H9 (cell line): ENCODE results near the gene CELF4. TPM values are rescaled to one million over a fixed set of nuclear protein-coding genes. Genes with fewer than 3 reads are reported as not detected.

Experiments
- DNase-seq: peaks from one replicate; pipeline ENCODE4 v3.0.0-alpha.2; 2017
- H2AFZ ChIP-seq: one replicate; pipeline ENCODE4 v1.6.1; 2013; ENCODE audit warnings: mild to moderate bottlenecking, low read length, control low read depth, moderate library complexity
- H2AK5ac ChIP-seq: 2 replicates; pipeline ENCODE4 v1.6.1; 2013; ENCODE audit warnings: low read length, control low read depth, mixed read lengths; ENCODE audit not compliant: insufficient read length
- H2BK120ac ChIP-seq: one replicate; pipeline ENCODE4 v1.6.1; 2013; ENCODE audit warnings: low read depth, mild to moderate bottlenecking, low read length, control low read depth, inconsistent platforms; ENCODE audit not compliant: poor library complexity, severe bottlenecking
- H2BK12ac ChIP-seq: 2 replicates; pipeline ENCODE4 v1.6.1; 2013; ENCODE audit warnings: low read length, control low read depth, mixed read lengths, low read depth; ENCODE audit not compliant: insufficient read length
- H2BK15ac ChIP-seq: 2 replicates; pipeline ENCODE4 v1.6.1; 2013; ENCODE audit warnings: low read depth, low read length, control low read depth
- H2BK20ac ChIP-seq: one replicate; pipeline ENCODE4 v1.6.1; 2013; ENCODE audit warnings: low read depth, mild to moderate bottlenecking, low read length, control low read depth, inconsistent platforms; ENCODE audit not compliant: poor library complexity, severe bottlenecking
- H2BK5ac ChIP-seq: 2 replicates; pipeline ENCODE4 v1.6.1; 2013; ENCODE audit warnings: low read length, control low read depth, mixed read lengths; ENCODE audit not compliant: insufficient read length
- H3K14ac ChIP-seq: 2 replicates; pipeline ENCODE4 v1.6.1; 2013; ENCODE audit warnings: low read length, control low read depth; ENCODE audit not compliant: insufficient read depth
- H3K18ac ChIP-seq: 2 replicates; pipeline ENCODE4 v1.6.1; 2013; ENCODE audit warnings: low read depth, mild to moderate bottlenecking, mixed read lengths, low read length, control low read depth; ENCODE audit not compliant: insufficient read length
- H3K23ac ChIP-seq: 2 replicates; pipeline ENCODE4 v1.6.1; 2013; ENCODE audit warnings: low read length, control low read depth, mixed read lengths, low read depth; ENCODE audit not compliant: insufficient read length
- H3K23me2 ChIP-seq: 2 replicates; pipeline ENCODE4 v1.6.1; 2013; ENCODE audit warnings: low read depth, mild to moderate bottlenecking, mixed read lengths, low read length, control low read depth; ENCODE audit not compliant: insufficient read length, poor library complexity, severe bottlenecking
- H3K27ac ChIP-seq: 2 replicates; pipeline ENCODE4 v1.5.1; 2013; ENCODE audit warnings: low read length, control low read depth, mixed read lengths, low read depth; ENCODE audit not compliant: insufficient read length
- H3K27me3 ChIP-seq: 2 replicates; pipeline ENCODE4 v1.6.1; 2013; ENCODE audit warnings: low read length, control low read depth, inconsistent platforms; ENCODE audit not compliant: insufficient read depth
- H3K4ac ChIP-seq: 2 replicates; pipeline ENCODE4 v1.6.1; 2013; ENCODE audit warnings: low read depth, mild to moderate bottlenecking, control low read depth, inconsistent platforms, low read length, moderate library complexity
- H3K4me1 ChIP-seq: 2 replicates; pipeline ENCODE4 v1.6.1; 2013; ENCODE audit warnings: low read length, control low read depth, inconsistent platforms; ENCODE audit not compliant: insufficient read depth
- H3K4me2 ChIP-seq: 2 replicates; pipeline ENCODE4 v1.6.1; 2013; ENCODE audit warnings: low read length, control low read depth, mixed read lengths; ENCODE audit not compliant: insufficient read length, insufficient read depth
- H3K56ac ChIP-seq: 2 replicates; pipeline ENCODE4 v1.6.1; 2013; ENCODE audit warnings: low read depth, mild to moderate bottlenecking, mixed read lengths, low read length, control low read depth; ENCODE audit not compliant: insufficient read length
- H3K79me1 ChIP-seq: 2 replicates; pipeline ENCODE4 v1.6.1; 2013; ENCODE audit warnings: low read depth, mild to moderate bottlenecking, moderate library complexity, low read length, control low read depth, inconsistent platforms; ENCODE audit not compliant: insufficient read depth, poor library complexity, severe bottlenecking
- H3K79me2 ChIP-seq: 2 replicates; pipeline ENCODE4 v1.6.1; 2013; ENCODE audit warnings: low read length, control low read depth, inconsistent platforms; ENCODE audit not compliant: insufficient read depth
- H3K9ac ChIP-seq: 2 replicates; pipeline ENCODE4 v1.6.1; 2013; ENCODE audit warnings: low read length, control low read depth, mixed read lengths; ENCODE audit not compliant: insufficient read length; ENCODE audit errors: extremely low read depth
- H3K9me3 ChIP-seq: one replicate; pipeline ENCODE4 v1.6.1; 2013; ENCODE audit warnings: low read depth, low read length, inconsistent platforms; ENCODE audit not compliant: control insufficient read depth
- H3T11ph ChIP-seq: one replicate; pipeline ENCODE4 v1.6.1; 2013; ENCODE audit warnings: mild to moderate bottlenecking, low read length, control low read depth, inconsistent platforms
- H4K20me1 ChIP-seq: one replicate; pipeline ENCODE4 v1.6.1; 2013; ENCODE audit not compliant: control insufficient read depth, insufficient read length, insufficient read depth
- H4K5ac ChIP-seq: 2 replicates; pipeline ENCODE4 v1.6.1; 2013; ENCODE audit warnings: low read depth, mild to moderate bottlenecking, mixed read lengths, low read length, control low read depth; ENCODE audit not compliant: insufficient read length
- H4K8ac ChIP-seq: replicated peaks from 2 replicates; pipeline ENCODE4 v1.6.1; 2013; ENCODE audit warnings: low read length, control low read depth, mixed read lengths, low read depth; ENCODE audit not compliant: insufficient read length
- H4K91ac ChIP-seq: 2 replicates; pipeline ENCODE4 v1.6.1; 2013; ENCODE audit warnings: low read depth, mild to moderate bottlenecking, moderate library complexity, mixed read lengths, low read length, control low read depth; ENCODE audit not compliant: insufficient read length
- H3K27ac Mint-ChIP-seq, 3 experiments: 2 replicates in 2 of 3; 3 replicates in 1 of 3; pipeline ENCODE4 v1.8.0; 2020 to 2021; ENCODE audit warnings: mixed read lengths in 3 of 3, mild to moderate bottlenecking in 1 of 3, moderate library complexity in 1 of 3
- H3K27me3 Mint-ChIP-seq: 2 replicates; pipeline ENCODE4 v1.8.0; 2021; ENCODE audit warnings: low read depth, mild to moderate bottlenecking, moderate library complexity, mixed read lengths
- H3K36me3 Mint-ChIP-seq, 3 experiments: 2 replicates in 2 of 3; 3 replicates in 1 of 3; pipeline ENCODE4 v1.8.0; 2020 to 2021; ENCODE audit warnings: low read depth in 3 of 3, mixed read lengths in 3 of 3; ENCODE audit not compliant: insufficient read depth in 1 of 3
- H3K4me1 Mint-ChIP-seq, 2 experiments: 2 replicates each; pipeline ENCODE4 v1.8.0; 2020; ENCODE audit warnings: mixed read lengths in 2 of 2
- H3K4me3 Mint-ChIP-seq, 2 experiments: 2 replicates in 1 of 2; 3 replicates in 1 of 2; pipeline ENCODE4 v1.8.0; 2020 to 2021; ENCODE audit warnings: mild to moderate bottlenecking in 2 of 2, mixed read lengths in 2 of 2, moderate library complexity in 1 of 2
- H3K9me3 Mint-ChIP-seq, 2 experiments: 2 replicates in 1 of 2; 3 replicates in 1 of 2; pipeline ENCODE4 v1.8.0; 2020; ENCODE audit warnings: mild to moderate bottlenecking in 2 of 2, mixed read lengths in 2 of 2, moderate library complexity in 1 of 2
- WGBS: extraction: QIAGEN DNeasy Blood & Tissue Kit; methylation state at CpG from one replicate; pipeline ENCODE4 v1.1.7; 2013; ENCODE audit warnings: missing lambda C conversion rate, low lambda C conversion rate, mixed read lengths; ENCODE audit not compliant: insufficient read length; ENCODE audit errors: extremely low coverage; 5-methylcytosine and 5-hydroxymethylcytosine counted together
- total RNA-seq: library from RNA; stranded (reverse); gene quantifications from 2 replicates; pipeline ENCODE4 v1.2.1, GENCODE V29; 2021
- TF ChIP-seq, protein P1 (sequence below): fragments of 200-600 bp; sonication (generic); conservative IDR thresholded peaks from 3 replicates; pipeline ENCODE4 v1.8.0; 2021; ENCODE audit warnings: antibody characterized with exemption, mild to moderate bottlenecking

CELF4 gene
- total RNA-seq, 1 experiment from 2014 or later = 1.1 TPM

DNA sequence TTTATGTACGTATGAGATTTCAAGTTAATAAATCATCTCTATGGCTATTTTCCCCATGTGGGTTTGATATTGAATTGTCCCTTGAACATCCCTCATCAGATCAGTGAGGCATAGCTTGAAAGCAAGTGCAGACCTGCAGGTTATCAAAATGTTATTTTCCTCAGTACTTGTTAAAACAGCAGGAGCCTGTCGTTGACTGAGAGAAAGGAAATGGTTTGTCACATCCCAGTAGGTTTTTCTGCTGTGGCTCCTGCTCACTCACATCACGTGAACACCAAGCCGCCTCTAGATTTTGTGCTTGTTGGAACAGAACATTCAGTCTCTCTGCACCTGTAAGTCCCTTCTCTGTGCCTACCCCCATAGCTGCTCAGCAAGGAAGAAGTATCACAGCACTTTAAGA is 340.3 kb downstream of the CELF4 start:
- H3K9ac ChIP-seq = no peak overlapping the region
- no peak overlapping the region for H2BK120ac ChIP-seq
- DNase-seq = no peak
- WGBS = no CpG with 5 or more reads among the region's 4 CpGs
- H2BK5ac ChIP-seq = no peak overlapping the region
- H4K91ac ChIP-seq = no peak overlapping the region
- H3K79me1 ChIP-seq = no peaks in the 10 kb centered on the region
- no peak overlapping the region for H3K27ac ChIP-seq
- Mint-ChIP-seq H3K27me3 (peaks cover 40% of the 10 kb centered on the region), H3K4me1 (no peaks in the 10 kb centered on the region), H3K9me3 (no peaks in the 10 kb centered on the region; a peak in 1 of 5 replicates), H3K27ac (no peak overlapping the region), H3K36me3 (no peaks in the 10 kb centered on the region), H3K4me3 (no peak overlapping the region)
- no peak overlapping the region for H3K23ac ChIP-seq
- H3K23me2 ChIP-seq = no peaks in the 10 kb centered on the region
- no peaks in the 10 kb centered on the region for H3K4me1 ChIP-seq
- H3K79me2 ChIP-seq = no peaks in the 10 kb centered on the region
- H3K14ac ChIP-seq = no peak overlapping the region
- no peak overlapping the region for H3K4me2 ChIP-seq
- no peak overlapping the region for H2AFZ ChIP-seq
- H2BK20ac ChIP-seq = no peak overlapping the region
- TF ChIP-seq, protein P1, sequence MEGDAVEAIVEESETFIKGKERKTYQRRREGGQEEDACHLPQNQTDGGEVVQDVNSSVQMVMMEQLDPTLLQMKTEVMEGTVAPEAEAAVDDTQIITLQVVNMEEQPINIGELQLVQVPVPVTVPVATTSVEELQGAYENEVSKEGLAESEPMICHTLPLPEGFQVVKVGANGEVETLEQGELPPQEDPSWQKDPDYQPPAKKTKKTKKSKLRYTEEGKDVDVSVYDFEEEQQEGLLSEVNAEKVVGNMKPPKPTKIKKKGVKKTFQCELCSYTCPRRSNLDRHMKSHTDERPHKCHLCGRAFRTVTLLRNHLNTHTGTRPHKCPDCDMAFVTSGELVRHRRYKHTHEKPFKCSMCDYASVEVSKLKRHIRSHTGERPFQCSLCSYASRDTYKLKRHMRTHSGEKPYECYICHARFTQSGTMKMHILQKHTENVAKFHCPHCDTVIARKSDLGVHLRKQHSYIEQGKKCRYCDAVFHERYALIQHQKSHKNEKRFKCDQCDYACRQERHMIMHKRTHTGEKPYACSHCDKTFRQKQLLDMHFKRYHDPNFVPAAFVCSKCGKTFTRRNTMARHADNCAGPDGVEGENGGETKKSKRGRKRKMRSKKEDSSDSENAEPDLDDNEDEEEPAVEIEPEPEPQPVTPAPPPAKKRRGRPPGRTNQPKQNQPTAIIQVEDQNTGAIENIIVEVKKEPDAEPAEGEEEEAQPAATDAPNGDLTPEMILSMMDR = no peak
- H2BK15ac ChIP-seq = no peak overlapping the region
- H3T11ph ChIP-seq = no peak overlapping the region
- no peak overlapping the region for H3K4ac ChIP-seq
- no peaks in the 10 kb centered on the region for H4K20me1 ChIP-seq
- no peaks in the 10 kb centered on the region; the same call in 1 of the 2 replicates for H3K27me3 ChIP-seq
- H3K56ac ChIP-seq = no peak overlapping the region
- no peak overlapping the region for H2BK12ac ChIP-seq
- no peak overlapping the region for H4K5ac ChIP-seq
- H3K9me3 ChIP-seq = no peaks in the 10 kb centered on the region
- no peak overlapping the region for H2AK5ac ChIP-seq
- no peak overlapping the region for H4K8ac ChIP-seq
- no peak overlapping the region for H3K18ac ChIP-seq
